ENCODE measurements around the gene THBS1. TPM values are rescaled to one million over a fixed set of nuclear protein-coding genes. Genes with fewer than 3 reads are reported as not detected.

THBS1 gene
- 1 to 10 TPM; 4.0 to 7.6 TPM for total RNA-seq
- polyA plus RNA-seq, result 1 to 10 TPM in 1 of 2 donors, under 1 TPM in 1; 0.77 to 1.1 TPM

GRCh38 chr15:39580485-39581241 is at the start of gene THBS1:
TSS of gene THBS1 (plus strand) at chr15:39581079. CDS start at chr15:39581858, 779 bp downstream.
- DNase-seq, result peak in 1 of 5 donors; percentile 21
- Histone ChIP-seq H3K36me3 (ENCODE audit: insufficient read depth, low read length) (no peaks in the 10 kb centered on the region), H3K4me1 (ENCODE audit: insufficient read depth, low read length) (peaks cover 14% of the 10 kb centered on the region), H3K27me3 (ENCODE audit: insufficient read depth, low read length) (peaks cover 2% of the 10 kb centered on the region), H3K27ac (ENCODE audit: low read depth, low read length) (no peak within 1 kb of the TSS), H3K9me3 (ENCODE audit: control insufficient read depth in 1 of 2, low read length in 2 of 2) (no peaks in the 10 kb centered on the region), H3K4me3 (ENCODE audit: low read length in 2 of 2) (peak within 1 kb of the TSS in 1 of 2 donors; percentile 56)
- Mint-ChIP-seq H3K36me3 (no peaks in the 10 kb centered on the region), H3K27ac (peak within 1 kb of the TSS in 5 of 7 donors; percentile 54 to 69 (median 66)), H3K9me3 (no peaks in the 10 kb centered on the region), H3K4me1 (peaks cover 9 to 59% (median 22%) of the 10 kb centered on the region in 4 donors), H3K27me3 (peaks cover 12 to 32% of the 10 kb centered on the region in 2 donors), H3K4me3 (peak within 1 kb of the TSS; percentile 70 to 90 (median 78))
- intact Hi-C loops (cut with micrococcal nuclease), result loop anchor here (1.0 to 5.0 kb wide), 4 partner anchors 44 to 1140 kb away; no protein-coding TSS in a partner anchor
- CTCF ChIA-PET (ENCODE audit: partially characterized antibody), result interaction anchor here (0.8 to 7.4 kb wide), 29 partner anchors 9 to 1141 kb away, joined by 3 to 83 read pairs (median 4); no protein-coding TSS in a partner anchor
- POLR2A ChIA-PET (ENCODE audit: partially characterized antibody), result interaction anchor here (1.0 to 4.1 kb wide), 7 partner anchors 9 to 202 kb away, joined by 3 to 28 read pairs (median 3); partner anchors contain the start of gene FSIP1

DNA sequence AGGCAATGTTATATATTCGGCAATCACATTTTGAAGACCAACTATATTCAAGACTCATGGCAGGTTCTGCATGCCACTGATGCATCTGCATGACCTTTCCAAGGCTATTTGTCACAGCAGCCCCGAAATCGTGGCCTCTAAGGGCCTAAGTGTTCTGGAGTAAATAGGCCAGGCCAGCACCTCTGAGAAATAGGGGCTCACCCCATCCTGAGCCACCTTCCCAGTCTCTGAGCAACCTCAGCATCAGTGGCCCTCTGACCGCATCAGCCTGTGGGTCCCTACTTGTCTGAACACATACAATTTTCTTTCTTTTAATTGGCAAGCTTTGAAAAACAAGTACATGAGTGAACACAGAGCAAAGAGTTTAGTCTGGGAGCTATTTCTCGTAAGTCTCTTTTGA is 45.9 kb upstream of the THBS1 start:
- ChIA-PET POLR2A (ENCODE audit: partially characterized antibody) (no interaction called here), CTCF (ENCODE audit: partially characterized antibody) (no interaction called here)
- H3K27me3 Mint-ChIP-seq, result peaks cover 2 to 4% of the 10 kb centered on the region in 2 donors
- Histone ChIP-seq H3K4me1 (ENCODE audit: insufficient read depth, low read length) (no peaks in the 10 kb centered on the region), H3K27me3 (ENCODE audit: insufficient read depth, low read length) (no peaks in the 10 kb centered on the region), H3K9me3 (ENCODE audit: control insufficient read depth in 1 of 2, low read length in 2 of 2) (no peaks in the 10 kb centered on the region), H3K36me3 (ENCODE audit: insufficient read depth, low read length) (no peaks in the 10 kb centered on the region), H3K27ac (ENCODE audit: low read depth, low read length) (no peak overlapping the region), H3K4me3 (ENCODE audit: low read length in 2 of 2) (no peak overlapping the region)
- H3K4me3 Mint-ChIP-seq, result no peak overlapping the region
- intact Hi-C loops (cut with micrococcal nuclease), result no loop called here
- DNase-seq, result no peak
- H3K27ac Mint-ChIP-seq, result no peak overlapping the region
- no peaks in the 10 kb centered on the region for H3K9me3 Mint-ChIP-seq
- H3K4me1 Mint-ChIP-seq, result no peaks in the 10 kb centered on the region
- H3K36me3 Mint-ChIP-seq, result no peaks in the 10 kb centered on the region

GRCh38 chr15:39535466-39535865 is 45.4 kb upstream of the THBS1 start:
- intact Hi-C loops (cut with micrococcal nuclease), result no loop called here
- Histone ChIP-seq H3K9me3 (ENCODE audit: control insufficient read depth in 1 of 2, low read length in 2 of 2) (no peaks in the 10 kb centered on the region), H3K4me1 (ENCODE audit: insufficient read depth, low read length) (no peaks in the 10 kb centered on the region), H3K36me3 (ENCODE audit: insufficient read depth, low read length) (no peaks in the 10 kb centered on the region), H3K27ac (ENCODE audit: low read depth, low read length) (no peak overlapping the region), H3K4me3 (ENCODE audit: low read length in 2 of 2) (no peak overlapping the region), H3K27me3 (ENCODE audit: insufficient read depth, low read length) (no peaks in the 10 kb centered on the region)
- H3K4me3 Mint-ChIP-seq, result no peak overlapping the region
- H3K4me1 Mint-ChIP-seq, result peaks cover 0 to 1% (median 0%) of the 10 kb centered on the region in 4 donors
- ChIA-PET POLR2A (ENCODE audit: partially characterized antibody) (no interaction called here), CTCF (ENCODE audit: partially characterized antibody) (interaction anchor here (1.0 kb wide), 1 partner anchor 9 kb away, joined by 3 read pairs; no protein-coding TSS in a partner anchor)
- peaks cover 2 to 4% of the 10 kb centered on the region in 2 donors for H3K27me3 Mint-ChIP-seq
- no peaks in the 10 kb centered on the region for H3K36me3 Mint-ChIP-seq
- H3K27ac Mint-ChIP-seq, result no peak overlapping the region
- H3K9me3 Mint-ChIP-seq, result no peaks in the 10 kb centered on the region
- DNase-seq, result no peak

- Mint-ChIP-seq H3K4me1 (peaks cover 0 to 1% (median 0%) of the 10 kb centered on the region in 4 donors), H3K9me3 (peaks cover 0 to 9% (median 2%) of the 10 kb centered on the region in 8 donors)
- no peak for DNase-seq
Observed at GRCh38 chr15:39538936-39539335, 41.9 kb upstream of the THBS1 start.

GRCh38 chr15:39539466-39539865 is 41.4 kb upstream of the THBS1 start:
- Mint-ChIP-seq H3K4me1 (peaks cover 0 to 1% (median 0%) of the 10 kb centered on the region in 4 donors), H3K27ac (no peak overlapping the region), H3K36me3 (peaks cover 0 to 3% of the 10 kb centered on the region in 2 donors), H3K27me3 (peaks cover 4 to 5% of the 10 kb centered on the region in 2 donors), H3K4me3 (no peak overlapping the region), H3K9me3 (peaks cover 0 to 11% (median 2%) of the 10 kb centered on the region in 8 donors)
- DNase-seq, result no peak
- ChIA-PET CTCF (ENCODE audit: partially characterized antibody) (no interaction called here), POLR2A (ENCODE audit: partially characterized antibody) (no interaction called here)
- intact Hi-C loops (cut with micrococcal nuclease), result no loop called here
- no peaks in the 10 kb centered on the region for H3K9me3 ChIP-seq (ENCODE audit: control insufficient read depth in 1 of 2, low read length in 2 of 2)
- H3K36me3 ChIP-seq (ENCODE audit: insufficient read depth, low read length), result no peaks in the 10 kb centered on the region
- H3K27ac ChIP-seq (ENCODE audit: low read depth, low read length), result no peak overlapping the region
- no peaks in the 10 kb centered on the region for H3K4me1 ChIP-seq (ENCODE audit: insufficient read depth, low read length)
- H3K4me3 ChIP-seq (ENCODE audit: low read length in 2 of 2), result no peak overlapping the region
- H3K27me3 ChIP-seq (ENCODE audit: insufficient read depth, low read length), result no peaks in the 10 kb centered on the region

More at GRCh38 chr15:39538936-39539335, 41.9 kb upstream of the THBS1 start:
- H3K36me3 Mint-ChIP-seq, result peaks cover 0 to 3% of the 10 kb centered on the region in 2 donors
- no peak overlapping the region for H3K4me3 ChIP-seq (ENCODE audit: low read length in 2 of 2)
- H3K27me3 Mint-ChIP-seq, result peaks cover 4 to 5% of the 10 kb centered on the region in 2 donors
- H3K27ac ChIP-seq (ENCODE audit: low read depth, low read length), result no peak overlapping the region
- H3K4me1 ChIP-seq (ENCODE audit: insufficient read depth, low read length), result no peaks in the 10 kb centered on the region
- POLR2A ChIA-PET (ENCODE audit: partially characterized antibody), result no interaction called here
- no peaks in the 10 kb centered on the region for H3K27me3 ChIP-seq (ENCODE audit: insufficient read depth, low read length)
- intact Hi-C loops (cut with micrococcal nuclease), result no loop called here
- no peak overlapping the region for H3K4me3 Mint-ChIP-seq
- no peaks in the 10 kb centered on the region for H3K36me3 ChIP-seq (ENCODE audit: insufficient read depth, low read length)
- CTCF ChIA-PET (ENCODE audit: partially characterized antibody), result no interaction called here
- H3K27ac Mint-ChIP-seq, result no peak overlapping the region
- H3K9me3 ChIP-seq (ENCODE audit: control insufficient read depth in 1 of 2, low read length in 2 of 2), result no peaks in the 10 kb centered on the region

- peaks cover 0 to 17% (median 8%) of the 10 kb centered on the region in 8 donors for H3K9me3 Mint-ChIP-seq
- POLR2A ChIA-PET (ENCODE audit: partially characterized antibody), result no interaction called here
- Histone ChIP-seq H3K27me3 (ENCODE audit: insufficient read depth, low read length) (no peaks in the 10 kb centered on the region), H3K27ac (ENCODE audit: low read depth, low read length) (no peak overlapping the region), H3K9me3 (ENCODE audit: control insufficient read depth in 1 of 2, low read length in 2 of 2) (no peaks in the 10 kb centered on the region), H3K4me1 (ENCODE audit: insufficient read depth, low read length) (no peaks in the 10 kb centered on the region), H3K4me3 (ENCODE audit: low read length in 2 of 2) (no peak overlapping the region), H3K36me3 (ENCODE audit: insufficient read depth, low read length) (no peaks in the 10 kb centered on the region)
- H3K27ac Mint-ChIP-seq, result no peak overlapping the region
- intact Hi-C loops (cut with micrococcal nuclease), result no loop called here
- peaks cover 8 to 10% of the 10 kb centered on the region in 2 donors for H3K27me3 Mint-ChIP-seq
- no peak overlapping the region for H3K4me3 Mint-ChIP-seq
- DNase-seq, result no peak
- CTCF ChIA-PET (ENCODE audit: partially characterized antibody), result no interaction called here
- peaks cover 0 to 1% (median 0%) of the 10 kb centered on the region in 4 donors for H3K4me1 Mint-ChIP-seq
- H3K36me3 Mint-ChIP-seq, result peaks cover 0 to 3% of the 10 kb centered on the region in 2 donors
Observed at GRCh38 chr15:39539973-39540558, 40.8 kb upstream of the THBS1 start.

DNA sequence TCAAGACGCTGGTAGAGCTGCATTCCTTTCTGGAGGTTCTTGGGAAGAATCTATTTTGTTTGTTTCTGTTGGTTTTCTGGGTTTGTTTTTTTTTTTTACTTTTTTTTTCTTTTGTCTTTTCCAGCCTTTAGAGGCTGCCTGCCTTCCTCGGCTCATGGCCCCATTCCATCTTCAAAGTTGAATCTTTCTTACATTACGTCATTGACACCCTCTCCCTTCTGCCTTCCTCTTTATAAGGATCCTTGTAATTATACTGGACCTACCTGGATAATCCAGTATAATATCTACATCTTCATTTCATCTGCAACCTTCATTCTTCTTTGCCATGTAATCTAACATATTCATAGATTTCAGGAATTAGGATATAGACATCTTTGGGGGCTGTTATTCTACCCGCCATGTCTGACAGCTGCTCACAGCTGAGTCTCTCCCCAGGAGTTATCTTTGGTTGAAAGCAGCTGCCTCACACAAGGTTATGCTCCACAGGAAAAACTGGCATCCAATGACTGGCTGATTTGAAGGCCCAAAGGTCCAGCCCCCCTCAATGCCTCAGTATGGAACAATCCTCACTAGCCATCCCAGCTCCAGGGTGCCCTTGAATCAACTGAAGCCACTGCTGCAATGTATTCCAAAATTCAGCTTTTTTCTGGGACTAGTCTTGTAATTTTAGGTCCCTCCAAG is 38.4 kb upstream of the THBS1 start:
- peaks cover 8 to 15% of the 10 kb centered on the region in 2 donors for H3K27me3 Mint-ChIP-seq
- no peak overlapping the region for H3K4me3 ChIP-seq (ENCODE audit: low read length in 2 of 2)
- DNase-seq, result peak in 1 of 5 donors; percentile 22
- H3K9me3 Mint-ChIP-seq, result peaks cover 2 to 25% (median 12%) of the 10 kb centered on the region in 8 donors
- no peak overlapping the region for H3K27ac Mint-ChIP-seq
- POLR2A ChIA-PET (ENCODE audit: partially characterized antibody), result no interaction called here
- H3K9me3 ChIP-seq (ENCODE audit: control insufficient read depth in 1 of 2, low read length in 2 of 2), result no peaks in the 10 kb centered on the region
- no peaks in the 10 kb centered on the region for H3K36me3 ChIP-seq (ENCODE audit: insufficient read depth, low read length)
- peaks cover 0 to 1% (median 0%) of the 10 kb centered on the region in 4 donors for H3K4me1 Mint-ChIP-seq
- H3K4me3 Mint-ChIP-seq, result no peak overlapping the region
- peaks cover 0 to 3% of the 10 kb centered on the region in 2 donors for H3K36me3 Mint-ChIP-seq
- CTCF ChIA-PET (ENCODE audit: partially characterized antibody), result no interaction called here
- H3K27me3 ChIP-seq (ENCODE audit: insufficient read depth, low read length), result no peaks in the 10 kb centered on the region
- intact Hi-C loops (cut with micrococcal nuclease), result no loop called here
- H3K27ac ChIP-seq (ENCODE audit: low read depth, low read length), result no peak overlapping the region
- no peaks in the 10 kb centered on the region for H3K4me1 ChIP-seq (ENCODE audit: insufficient read depth, low read length)

Measured in CD4-positive, alpha-beta memory T cell (primary cell).